Activated CD8-positive, alpha-beta memory T cell treated with anti-CD3 and anti-CD28 coated beads, Interleukin-2, amount 50 U/mL, for 4 hours (primary cell): ENCODE measurements around the gene CCDC157.
"Not testable (repeated sequence)": the region's sequence is repeated elsewhere in the genome, so short reads cannot be mapped to it uniquely, and the experiment has no call there.

Experiments used
- DNase-seq: peaks from one replicate; pipeline ENCODE4 v3.0.0-alpha.2; 2020

Gene CCDC157

GRCh38 chr22:30392661-30393321, 36.0 kb downstream of the CCDC157 start:
- DNase-seq = no peak

GRCh38 chr22:30393322-30393680, 36.5 kb downstream of the CCDC157 start:
- no peak for DNase-seq

- DNase-seq = no peak
Measured at GRCh38 chr22:30393885-30394284, 37.1 kb downstream of the CCDC157 start.

- DNase-seq = peak; percentile 67
Measured at GRCh38 chr22:30396871-30397655, 40.3 kb downstream of the CCDC157 start, which contains the start of gene SEC14L2. Gene SEC14L2 (plus strand): TSS chr22:30397018. CDS start chr22:30397117, 99 bp downstream.

- DNase-seq = no peak
Measured at GRCh38 chr22:30397656-30398635, 41.1 kb downstream of the CCDC157 start.

GRCh38 chr22:30398685-30399680, 42.2 kb downstream of the CCDC157 start:
- DNase-seq = no peak

GRCh38 chr22:30399718-30400117, 42.9 kb downstream of the CCDC157 start:
- no peak for DNase-seq

- DNase-seq = no peak
Measured at GRCh38 chr22:30400159-30400558, 43.4 kb downstream of the CCDC157 start.

GRCh38 chr22:30401024-30401423, 44.2 kb downstream of the CCDC157 start:
- DNase-seq = not testable (repeated sequence)

- DNase-seq = no peak
Measured at GRCh38 chr22:30402028-30402765, 45.4 kb downstream of the CCDC157 start.

GRCh38 chr22:30402766-30403104, 45.9 kb downstream of the CCDC157 start:
- not testable (repeated sequence) for DNase-seq

GRCh38 chr22:30404307-30404706, 47.5 kb downstream of the CCDC157 start:
- no peak for DNase-seq

- no peak for DNase-seq
Measured at GRCh38 chr22:30405731-30406130, 48.9 kb downstream of the CCDC157 start.

- DNase-seq = no peak
Measured at GRCh38 chr22:30406400-30406799, 49.6 kb downstream of the CCDC157 start.

GRCh38 chr22:30408388-30409102, 51.7 kb downstream of the CCDC157 start:
- no peak for DNase-seq

GRCh38 chr22:30411780-30412179, 55.0 kb downstream of the CCDC157 start:
- no peak for DNase-seq

- no peak for DNase-seq
Measured at GRCh38 chr22:30413001-30413400, 56.2 kb downstream of the CCDC157 start.

- DNase-seq = no peak
Measured at GRCh38 chr22:30413745-30414524, 57.1 kb downstream of the CCDC157 start.

GRCh38 chr22:30414525-30415047, 57.8 kb downstream of the CCDC157 start:
- DNase-seq = no peak
